GM23338 (cell line): ENCODE data around the gene RAB22A. TPM values are rescaled to one million over a fixed set of nuclear protein-coding genes. Genes with fewer than 3 reads are reported as not detected.

Experiments used
- ATAC-seq: fragments of 200-7000 bp; cut with Tn5 transposase; 3 replicates; pipeline ENCODE4 v1.9.1; 2020
- DNase-seq: peaks from one replicate; pipeline ENCODE4 v3.0.0-alpha.2; 2015; ENCODE audit warnings: low spot score
- H2AFZ ChIP-seq: fragments of 200-600 bp; sonication (generic); 2 replicates; pipeline ENCODE4 v1.8.0; 2016; ENCODE audit warnings: antibody characterized with exemption, mild to moderate bottlenecking, moderate library complexity
- H3F3A ChIP-seq: fragments of 200-600 bp; sonication (generic); replicated peaks from 2 replicates; pipeline ENCODE4 v1.8.0; 2017; ENCODE audit warnings: antibody characterized with exemption, mixed run types, low read depth
- H3K27ac ChIP-seq: fragments of 200-600 bp; sonication (generic); 2 replicates; pipeline ENCODE4 v1.6.1; 2016; ENCODE audit warnings: low read depth
- H3K27me3 ChIP-seq: fragments of 200-600 bp; sonication (generic); 2 replicates; pipeline ENCODE4 v1.8.0; 2016; ENCODE audit warnings: mild to moderate bottlenecking, mixed run types, moderate library complexity; ENCODE audit not compliant: insufficient read depth
- H3K36me3 ChIP-seq: fragments of 200-600 bp; sonication (generic); 2 replicates; pipeline ENCODE4 v1.8.0; 2016; ENCODE audit warnings: mild to moderate bottlenecking; ENCODE audit not compliant: insufficient read depth
- H3K4me1 ChIP-seq: fragments of 200-600 bp; sonication (generic); 2 replicates; pipeline ENCODE4 v1.8.0; 2016; ENCODE audit warnings: mild to moderate bottlenecking, moderate library complexity; ENCODE audit not compliant: insufficient read depth
- H3K4me2 ChIP-seq: fragments of 200-600 bp; sonication (generic); 2 replicates; pipeline ENCODE4 v1.7.1; 2017; ENCODE audit warnings: mixed run types
- H3K4me3 ChIP-seq: fragments of 200-600 bp; sonication (generic); 2 replicates; pipeline ENCODE4 v1.6.1; 2016; ENCODE audit warnings: mixed run types
- H3K79me2 ChIP-seq: fragments of 200-600 bp; sonication (generic); replicated peaks from 2 replicates; pipeline ENCODE4 v1.8.0; 2017; ENCODE audit warnings: mild to moderate bottlenecking; ENCODE audit not compliant: insufficient read depth
- H3K9me2 ChIP-seq: fragments of 200-600 bp; sonication (generic); 2 replicates; pipeline ENCODE4 v1.8.0; 2017; ENCODE audit not compliant: insufficient read depth
- H4K20me1 ChIP-seq: fragments of 200-600 bp; sonication (generic); replicated peaks from 2 replicates; pipeline ENCODE4 v1.8.0; 2017; ENCODE audit warnings: mild to moderate bottlenecking; ENCODE audit not compliant: insufficient read depth
- H3K27ac Mint-ChIP-seq: 2 replicates; pipeline ENCODE4 v1.8.0; 2020; ENCODE audit warnings: inconsistent platforms, mild to moderate bottlenecking, moderate library complexity, mixed read lengths
- H3K27me3 Mint-ChIP-seq: 3 replicates; pipeline ENCODE4 v1.8.0; 2022; ENCODE audit warnings: low read depth, mild to moderate bottlenecking, moderate library complexity, mixed read lengths, inconsistent platforms; ENCODE audit not compliant: insufficient read depth, poor library complexity
- H3K36me3 Mint-ChIP-seq: 3 replicates; pipeline ENCODE4 v1.8.0; 2021; ENCODE audit warnings: low read depth, mild to moderate bottlenecking, inconsistent platforms, moderate library complexity, mixed read lengths
- H3K4me1 Mint-ChIP-seq: 3 replicates; pipeline ENCODE4 v1.8.0; 2020; ENCODE audit warnings: mild to moderate bottlenecking, inconsistent platforms, mixed read lengths
- H3K4me3 Mint-ChIP-seq: 3 replicates; pipeline ENCODE4 v1.8.0; 2021; ENCODE audit warnings: moderate library complexity, mild to moderate bottlenecking, inconsistent platforms, mixed read lengths
- H3K9me3 Mint-ChIP-seq: 3 replicates; pipeline ENCODE4 v1.8.0; 2020; ENCODE audit warnings: moderate library complexity, mild to moderate bottlenecking, inconsistent platforms, mixed read lengths
- CTCF ChIP-seq, 2 experiments: fragments of 200-600 bp in 1 of 2; sonication (generic) in 1 of 2; conservative IDR thresholded peaks; 2 replicates each; pipeline versions ENCODE4 v1.5.1 to v1.6.1; 2016 to 2017; ENCODE audit warnings: antibody characterized with exemption in 2 of 2, low read depth in 2 of 2, mild to moderate bottlenecking in 2 of 2, moderate library complexity in 1 of 2
- ETS1 ChIP-seq: IDR thresholded peaks from 2 replicates; pipeline ENCODE4 v1.6.1; 2016; ENCODE audit warnings: antibody characterized with exemption
- EZH2 ChIP-seq: fragments of 200-600 bp; sonication (generic); IDR thresholded peaks from one replicate; pipeline ENCODE4 v1.8.0; 2017; ENCODE audit warnings: antibody characterized with exemption, mild to moderate bottlenecking, low read depth; ENCODE audit not compliant: unreplicated experiment
- EZH2phosphoT487 ChIP-seq: fragments of 200-600 bp; sonication (generic); IDR thresholded peaks from one replicate; pipeline ENCODE4 v1.8.1; 2018; ENCODE audit warnings: antibody characterized with exemption; ENCODE audit not compliant: unreplicated experiment
- NANOG ChIP-seq: IDR thresholded peaks from 2 replicates; pipeline ENCODE4 v1.6.1; 2016; ENCODE audit warnings: antibody characterized with exemption, borderline replicate concordance
- POLR2AphosphoS5 ChIP-seq: IDR thresholded peaks from 2 replicates; pipeline ENCODE4 v1.6.1; 2016; ENCODE audit warnings: antibody characterized with exemption, low read depth
- REST ChIP-seq: IDR thresholded peaks from one replicate; pipeline ENCODE4 v1.6.1; 2018; ENCODE audit warnings: antibody characterized with exemption; ENCODE audit not compliant: unreplicated experiment
- ZNF114 ChIP-seq: fragments of 250-450 bp; sonication (Bioruptor Pico); IDR thresholded peaks from 2 replicates; pipeline ENCODE4 v1.5.0; 2020; ENCODE audit warnings: mild to moderate bottlenecking, moderate library complexity
- ZNF331 ChIP-seq: fragments of 250-450 bp; sonication (Bioruptor Pico); IDR thresholded peaks from 2 replicates; pipeline ENCODE4 v1.5.0; 2020; ENCODE audit warnings: low read depth, mild to moderate bottlenecking, moderate library complexity
- ZNF462 ChIP-seq: fragments of 250-450 bp; sonication (Bioruptor Pico); IDR thresholded peaks from 2 replicates; pipeline ENCODE4 v1.5.0; 2020; ENCODE audit warnings: mild to moderate bottlenecking, moderate library complexity
- polyA plus RNA-seq: library from polyadenylated mRNA; unstranded; fragments of >200 nt; fragmentation: Nextera tagmentation; extraction: Ambion mirVana; gene quantifications from 2 replicates; pipeline ENCODE4 v1.2.1, GENCODE V29; 2016
- total RNA-seq: library from RNA; depleted of rRNA; stranded (reverse); fragments of >200 nt; shearing (Covaris generic); gene quantifications from 2 replicates; pipeline ENCODE4 v1.2.3, GENCODE V29; 2014

RAB22A gene
- total and polyA plus RNA-seq, 2 experiments from 2014 or later: 3.3 to 6.8 TPM

- Mint-ChIP-seq H3K9me3 (no peaks in the 10 kb centered on the region), H3K27ac (no peak overlapping the region), H3K27me3 (no peaks in the 10 kb centered on the region), H3K4me3 (no peak overlapping the region), H3K36me3 (peaks cover 4% of the 10 kb centered on the region; the same call in 2 of the 3 replicates), H3K4me1 (no peaks in the 10 kb centered on the region)
- no peak for TF ChIP-seq ZNF462
- no peak for TF ChIP-seq ETS1
- no peak for TF ChIP-seq ZNF331 (CRISPR knock-in tag)
- no peak for TF ChIP-seq REST
- no peak for TF ChIP-seq EZH2phosphoT487
- no peak for TF ChIP-seq NANOG
- no peak for TF ChIP-seq ZNF114 (CRISPR knock-in tag)
- TF ChIP-seq CTCF (conservative IDR thresholded peaks at IDR 0.05; ENCODE audit: low read depth in 2 of 2): no peak
- TF ChIP-seq EZH2: no peak
- no peak for TF ChIP-seq POLR2AphosphoS5
- DNase-seq: no peak
- no peak overlapping the region for H3K4me2 ChIP-seq
- no peaks in the 10 kb centered on the region for H3F3A ChIP-seq
- no peaks in the 10 kb centered on the region for H3K79me2 ChIP-seq
- no peak overlapping the region for H3K4me3 ChIP-seq
- H4K20me1 ChIP-seq: no peaks in the 10 kb centered on the region
- H3K4me1 ChIP-seq: no peaks in the 10 kb centered on the region
- no peak overlapping the region for H2AFZ ChIP-seq
- ATAC-seq: no peak
- H3K27me3 ChIP-seq: no peaks in the 10 kb centered on the region
- no peaks in the 10 kb centered on the region for H3K36me3 ChIP-seq
- no peak overlapping the region for H3K27ac ChIP-seq
- H3K9me2 ChIP-seq: no peaks in the 10 kb centered on the region
Measured at GRCh38 chr20:58352468-58352867, 43.0 kb downstream of the RAB22A start.
